B cell (primary cell): ENCODE measurements around the gene ENSA. TPM values are rescaled to one million over a fixed set of nuclear protein-coding genes. Genes with fewer than 3 reads are reported as not detected.
A peak's percentile ranks its signal among the peaks of the same experiment; 100 is the strongest.

Experiments
- ATAC-seq: fragments of 200-7000 bp; cut with Tn5 transposase; one replicate; pipeline ENCODE4 v1.10.0; 2021; ENCODE audit warnings: low read depth, mild to moderate bottlenecking, moderate number of reproducible peaks, moderate library complexity
- CTCF ChIA-PET: fragments of 350-600 bp; sonication (Branson Sonifier 250); formaldehyde crosslinking; loops from one replicate; lab custom pipeline; 2021; ENCODE audit warnings: antibody characterized with exemption, inconsistent platforms; lab: Charles Lee
- POLR2A ChIA-PET: fragments of 350-600 bp; sonication (Branson Sonifier 250); formaldehyde crosslinking; loops from one replicate; lab custom pipeline; 2021; ENCODE audit warnings: antibody characterized with exemption; lab: Charles Lee
- DNase-seq: peaks from one replicate; pipeline ENCODE4 v3.0.0; 2013
- H2AFZ ChIP-seq: 2 replicates; pipeline ENCODE4 v1.6.1; 2012; ENCODE audit warnings: mild to moderate bottlenecking, low read depth, low read length; ENCODE audit not compliant: insufficient read depth, poor library complexity, severe bottlenecking
- H3K27ac ChIP-seq, 2 donors: 1 replicate in 1 of 2; 2 replicates in 1 of 2; pipeline ENCODE4 v1.5.1; 2012 to 2013; ENCODE audit warnings: low read length in 2 of 2, mild to moderate bottlenecking in 2 of 2, moderate library complexity in 1 of 2
- H3K27me3 ChIP-seq, 4 experiments: fragments of 200-600 bp in 1 of 4; sonication (generic) in 1 of 4; replicated peaks in 1 of 4; 1 replicate in 2 of 4; 2 replicates in 2 of 4; pipeline versions ENCODE4 v1.6.1 to v1.7.0; 2013 to 2016; ENCODE audit warnings: low read length in 3 of 4, mild to moderate bottlenecking in 2 of 4, mixed read lengths in 1 of 4, moderate library complexity in 1 of 4; ENCODE audit not compliant: insufficient read depth in 4 of 4, control insufficient read depth in 3 of 4; ENCODE audit errors: control extremely low read depth in 1 of 4
- H3K36me3 ChIP-seq, 2 experiments: replicated peaks in 1 of 2; 1 replicate in 1 of 2; 2 replicates in 1 of 2; pipeline versions ENCODE4 v1.6.1 to v1.7.1; 2013; ENCODE audit warnings: low read length in 1 of 2; ENCODE audit not compliant: insufficient read depth in 2 of 2, control insufficient read depth in 1 of 2; ENCODE audit errors: control extremely low read depth in 1 of 2, extremely low read depth in 1 of 2
- H3K4me1 ChIP-seq, 2 donors: fragments of 200-600 bp in 1 of 2; sonication (generic) in 1 of 2; 1 replicate in 1 of 2; 2 replicates in 1 of 2; pipeline versions ENCODE4 v1.5.1 to v1.6.1; 2013 to 2017; ENCODE audit warnings: low read length in 2 of 2; ENCODE audit not compliant: control insufficient read depth in 2 of 2, insufficient read depth in 2 of 2
- H3K4me2 ChIP-seq: replicated peaks from 2 replicates; pipeline ENCODE3; 2012; ENCODE audit warnings: mild to moderate bottlenecking, low read depth, low read length; ENCODE audit not compliant: poor library complexity, severe bottlenecking
- H3K4me3 ChIP-seq, 5 experiments: fragments of 200-600 bp in 1 of 5; sonication (generic) in 1 of 5; 1 replicate in 3 of 5; 2 replicates in 2 of 5; pipeline versions ENCODE4 v1.5.1 to v1.7.0; 2011 to 2016; ENCODE audit warnings: low read length in 4 of 5, mild to moderate bottlenecking in 4 of 5, low read depth in 2 of 5, control low read depth in 1 of 5, moderate library complexity in 1 of 5; ENCODE audit not compliant: insufficient read depth in 1 of 5; ENCODE audit errors: control extremely low read depth in 1 of 5, extremely low read depth in 1 of 5
- H3K79me2 ChIP-seq: fragments of 200-600 bp; sonication (generic); one replicate; pipeline ENCODE4 v1.6.0; 2016; ENCODE audit warnings: low read length; ENCODE audit not compliant: control insufficient read depth, insufficient read depth
- H3K9ac ChIP-seq: fragments of 200-600 bp; sonication (generic); 2 replicates; pipeline ENCODE4 v1.6.1; 2017; ENCODE audit warnings: mild to moderate bottlenecking, low read length, moderate library complexity
- H3K9me3 ChIP-seq, 3 donors: one replicate each; pipeline versions ENCODE4 v1.6.1 to v1.7.1; 2013; ENCODE audit warnings: low read length in 2 of 3; ENCODE audit not compliant: control insufficient read depth in 2 of 3, insufficient read depth in 1 of 3; ENCODE audit errors: control extremely low read depth in 1 of 3
- H4K20me1 ChIP-seq: 2 replicates; pipeline ENCODE4 v1.6.0; 2012; ENCODE audit warnings: mild to moderate bottlenecking, low read length; ENCODE audit not compliant: insufficient read depth, control insufficient read depth, poor library complexity, severe bottlenecking
- H3K27ac Mint-ChIP-seq: one replicate; pipeline ENCODE4 v1.8.0; 2021; ENCODE audit warnings: mixed read lengths
- H3K27me3 Mint-ChIP-seq: one replicate; pipeline ENCODE4 v1.8.0; 2021; ENCODE audit warnings: mixed read lengths
- H3K4me1 Mint-ChIP-seq: one replicate; pipeline ENCODE4 v1.8.0; 2021; ENCODE audit warnings: mixed read lengths
- H3K4me3 Mint-ChIP-seq: one replicate; pipeline ENCODE4 v1.8.0; 2021; ENCODE audit warnings: mixed read lengths
- H3K9me3 Mint-ChIP-seq: one replicate; pipeline ENCODE4 v1.8.0; 2022; ENCODE audit warnings: mixed read lengths; ENCODE audit not compliant: insufficient read depth
- EZH2 ChIP-seq: IDR thresholded peaks from 2 replicates; pipeline ENCODE4 v1.6.1; 2012; ENCODE audit warnings: borderline replicate concordance, low read depth, mild to moderate bottlenecking, moderate library complexity, low read length; ENCODE audit not compliant: insufficient read depth, poor library complexity, severe bottlenecking
- WGBS: methylation state at CpG from one replicate; pipeline ENCODE4 v1.1.5; 2013; ENCODE audit warnings: missing lambda C conversion rate; ENCODE audit not compliant: insufficient coverage; 5-methylcytosine and 5-hydroxymethylcytosine counted together
- intact Hi-C: fragments of 100-400 bp; cut with micrococcal nuclease; formaldehyde crosslinking; loops from one replicate; pipeline ENCODE4 v1.10.0; 2022
- polyA plus RNA-seq: library from polyadenylated mRNA; depleted of rRNA; stranded (reverse); fragments of >200 nt; gene quantifications from 2 replicates; pipeline ENCODE4 v1.2.3, GENCODE V29; 2012
- total RNA-seq, 2 donors: library from RNA; stranded (reverse); fragments of 120-200 nt in 1 of 2; gene quantifications; 1 replicate in 1 of 2; 2 replicates in 1 of 2; pipeline versions ENCODE4 v1.2.3 to v1.2.4, GENCODE V29; 2013 to 2022
- TF ChIP-seq, protein P1 (sequence below): fragments of 200-600 bp; IDR thresholded peaks from one replicate; pipeline ENCODE4 v1.8.0; 2022; ENCODE audit warnings: antibody characterized with exemption, mild to moderate bottlenecking

The ENSA gene
- total and polyA plus RNA-seq, 2 donors (not counting 1 experiment from before 2014, with no cell fraction given): 85.5 to 115 TPM

- H3K36me3 ChIP-seq: peaks cover 0 to 18% of the 10 kb centered on the region in 2 experiments
- H4K20me1 ChIP-seq: peaks cover 6% of the 10 kb centered on the region
- H3K4me3 Mint-ChIP-seq: peak overlapping the region; percentile 72
- no peak overlapping the region for H3K9ac ChIP-seq
- H3K4me1 ChIP-seq: peaks cover 35 to 41% of the 10 kb centered on the region in 2 donors
- H3K9me3 ChIP-seq: no peaks in the 10 kb centered on the region
- H3K27me3 Mint-ChIP-seq: no peaks in the 10 kb centered on the region
- H3K27ac Mint-ChIP-seq: peak overlapping the region; percentile 92
- no peaks in the 10 kb centered on the region for H3K27me3 ChIP-seq
- H3K4me1 Mint-ChIP-seq: peaks cover 44% of the 10 kb centered on the region
- TF ChIP-seq, protein P1, sequence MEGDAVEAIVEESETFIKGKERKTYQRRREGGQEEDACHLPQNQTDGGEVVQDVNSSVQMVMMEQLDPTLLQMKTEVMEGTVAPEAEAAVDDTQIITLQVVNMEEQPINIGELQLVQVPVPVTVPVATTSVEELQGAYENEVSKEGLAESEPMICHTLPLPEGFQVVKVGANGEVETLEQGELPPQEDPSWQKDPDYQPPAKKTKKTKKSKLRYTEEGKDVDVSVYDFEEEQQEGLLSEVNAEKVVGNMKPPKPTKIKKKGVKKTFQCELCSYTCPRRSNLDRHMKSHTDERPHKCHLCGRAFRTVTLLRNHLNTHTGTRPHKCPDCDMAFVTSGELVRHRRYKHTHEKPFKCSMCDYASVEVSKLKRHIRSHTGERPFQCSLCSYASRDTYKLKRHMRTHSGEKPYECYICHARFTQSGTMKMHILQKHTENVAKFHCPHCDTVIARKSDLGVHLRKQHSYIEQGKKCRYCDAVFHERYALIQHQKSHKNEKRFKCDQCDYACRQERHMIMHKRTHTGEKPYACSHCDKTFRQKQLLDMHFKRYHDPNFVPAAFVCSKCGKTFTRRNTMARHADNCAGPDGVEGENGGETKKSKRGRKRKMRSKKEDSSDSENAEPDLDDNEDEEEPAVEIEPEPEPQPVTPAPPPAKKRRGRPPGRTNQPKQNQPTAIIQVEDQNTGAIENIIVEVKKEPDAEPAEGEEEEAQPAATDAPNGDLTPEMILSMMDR: no peak
- TF ChIP-seq EZH2: no peak
- CTCF ChIA-PET: interaction anchor here (0.9 to 23.2 kb wide), 5 partner anchors 9 to 394 kb away, joined by 3 to 661 read pairs (median 4); partner anchors contain the start of genes ENSA, MCL1 and MINDY1
- peak overlapping the region; percentile 44 to 95 for H3K27ac ChIP-seq
- intact Hi-C loops: no loop called here
- H3K4me2 ChIP-seq: peak overlapping the region; percentile 3
- no peak overlapping the region for H3K4me3 ChIP-seq
- H2AFZ ChIP-seq: no peak overlapping the region
- DNase-seq (peak; percentile 74), ATAC-seq (peak; percentile 55)
- H3K79me2 ChIP-seq: peaks cover 59% of the 10 kb centered on the region
- 20% methylated on average over 2 of the region's 12 CpGs for WGBS
- POLR2A ChIA-PET: interaction anchor here (3.7 kb wide), 1 partner anchor 51 kb away, joined by 22 read pairs; no protein-coding TSS in a partner anchor
- no peaks in the 10 kb centered on the region for H3K9me3 Mint-ChIP-seq
These were observed 16.1 kb downstream of the ENSA start for GRCh38 chr1:150613061-150613920.

DNA sequence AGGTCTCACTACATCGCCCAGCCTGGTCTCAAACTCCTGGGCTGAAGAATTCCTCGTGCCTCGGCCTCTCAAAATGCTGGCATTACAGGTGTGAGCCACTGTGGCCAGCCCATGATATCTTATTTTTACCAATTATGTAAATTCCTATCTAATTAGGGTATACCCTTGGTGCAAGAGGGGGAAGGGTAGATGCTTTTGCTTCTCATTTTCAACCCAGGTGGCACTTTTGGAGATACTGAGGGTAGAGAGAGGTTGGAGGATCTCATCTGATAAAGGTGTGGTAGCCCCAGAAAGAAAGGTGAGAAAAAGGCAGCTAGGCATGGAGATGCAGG is 17.4 kb downstream of the ENSA start:
- H3K27ac Mint-ChIP-seq: peak overlapping the region; percentile 92
- no peak for TF ChIP-seq EZH2
- TF ChIP-seq, protein P1: no peak
- H3K4me1 ChIP-seq: peaks cover 35 to 41% of the 10 kb centered on the region in 2 donors
- peaks cover 44% of the 10 kb centered on the region for H3K4me1 Mint-ChIP-seq
- H2AFZ ChIP-seq: no peak overlapping the region
- ATAC-seq (no peak), DNase-seq (no peak)
- ChIA-PET CTCF (interaction anchor here (0.6 to 23.2 kb wide), 7 partner anchors 9 to 653 kb away, joined by 3 to 661 read pairs (median 4); partner anchors contain the start of genes ENSA, GOLPH3L, MCL1 and MINDY1), POLR2A (interaction anchor here (0.6 to 3.7 kb wide), 6 partner anchors 8 to 49 kb away, joined by 3 to 22 read pairs (median 4); partner anchors contain the start of gene MCL1)
- no peaks in the 10 kb centered on the region for H3K9me3 Mint-ChIP-seq
- no peaks in the 10 kb centered on the region for H3K27me3 ChIP-seq
- H3K36me3 ChIP-seq: peaks cover 0 to 10% of the 10 kb centered on the region in 2 experiments
- H3K4me3 Mint-ChIP-seq: peak overlapping the region; percentile 74
- peaks cover 49% of the 10 kb centered on the region for H3K79me2 ChIP-seq
- peak overlapping the region; percentile 21 for H3K9ac ChIP-seq
- H3K4me3 ChIP-seq: peak overlapping the region in 1 of 5 experiments; percentile 3
- H3K27ac ChIP-seq: peak overlapping the region; percentile 87 to 95
- H3K9me3 ChIP-seq: no peaks in the 10 kb centered on the region
- WGBS: no CpG with 5 or more reads among the region's 3 CpGs
- H3K4me2 ChIP-seq: peak overlapping the region; percentile 62
- no peaks in the 10 kb centered on the region for H3K27me3 Mint-ChIP-seq
- intact Hi-C loops: no loop called here
- H4K20me1 ChIP-seq: peaks cover 6% of the 10 kb centered on the region
